Activated T-helper 9 cell treated with anti-CD3 and anti-CD28 coated beads, Interleukin-2, amount 50 U/mL, for 16 hours (primary cell): Measurements from ENCODE around the gene RPN1.

Experiments used
- DNase-seq: peaks from one replicate; pipeline ENCODE4 v3.0.0-alpha.2; 2020; ENCODE audit warnings: low read depth

The RPN1 gene

DNA sequence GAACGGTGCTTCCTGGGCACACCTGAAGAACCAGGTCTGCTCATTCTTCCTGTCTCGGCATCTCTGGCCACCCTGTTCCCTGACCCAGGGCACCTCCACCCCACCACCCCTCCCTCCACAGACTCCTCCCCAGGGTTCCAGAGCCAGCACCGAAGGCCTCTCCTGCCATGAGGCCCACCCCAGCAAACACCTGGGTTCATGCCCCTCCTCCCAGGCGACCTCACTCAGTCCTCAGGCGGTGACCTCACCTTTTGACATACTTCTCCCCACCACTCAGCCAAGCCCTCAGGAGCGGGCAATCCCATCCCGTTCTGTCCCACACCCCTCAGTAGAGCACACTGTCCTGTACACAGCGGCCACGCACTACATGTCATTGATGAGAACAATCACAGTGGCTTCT is 72.3 kb downstream of the RPN1 start:
- no peak for DNase-seq

GRCh38 chr3:128577711-128578110 is 72.9 kb downstream of the RPN1 start:
- DNase-seq: no peak

GRCh38 chr3:128576290-128576689 is 74.3 kb downstream of the RPN1 start:
- no peak for DNase-seq

DNA sequence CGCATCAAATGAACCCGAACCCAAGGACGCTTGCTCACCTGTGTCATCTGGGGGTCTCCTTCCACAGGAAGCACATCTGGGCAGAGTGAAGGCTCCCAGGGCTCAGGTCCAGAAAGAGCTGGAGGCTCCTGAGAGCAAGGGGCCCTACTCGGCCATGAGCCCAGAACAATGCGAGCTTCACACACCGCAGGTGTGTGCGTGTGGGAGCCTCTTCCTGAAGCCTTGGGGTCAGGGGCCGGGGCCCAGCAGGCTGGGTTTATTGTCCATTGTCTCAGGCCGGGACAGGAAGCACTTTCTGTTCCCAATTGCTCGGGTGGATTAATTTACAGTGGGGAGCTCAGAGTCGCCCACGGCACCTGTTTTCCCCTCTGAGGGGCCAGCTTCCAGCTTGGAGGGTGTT is 74.8 kb downstream of the RPN1 start:
- no peak for DNase-seq

GRCh38 chr3:128573707-128574162 is 76.9 kb downstream of the RPN1 start:
- DNase-seq: no peak

- no peak for DNase-seq
These were observed 77.5 kb downstream of the RPN1 start for GRCh38 chr3:128573160-128573559.

DNA sequence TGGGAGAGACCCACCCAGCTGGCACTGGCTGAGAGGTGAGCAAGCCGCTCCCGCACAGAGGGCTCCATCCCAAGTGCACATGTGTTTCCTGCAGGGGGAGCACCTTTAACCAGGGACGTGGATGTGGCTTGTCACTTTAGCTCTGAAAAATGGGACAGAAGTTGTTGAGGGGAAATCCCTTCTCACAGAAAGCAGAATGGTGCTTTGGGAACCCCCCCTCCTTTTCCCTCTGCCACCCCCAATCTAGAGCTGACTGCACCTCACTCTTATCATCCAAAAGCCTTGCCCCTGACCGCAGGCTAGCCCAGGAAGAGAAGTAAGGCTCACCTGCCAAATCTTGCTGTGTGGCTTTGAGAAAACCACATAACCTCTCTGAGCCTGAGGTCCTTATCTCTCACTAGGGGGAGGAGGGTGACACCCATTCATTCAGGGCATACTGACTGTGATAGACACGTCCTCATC is 77.9 kb downstream of the RPN1 start:
- no peak for DNase-seq

DNA sequence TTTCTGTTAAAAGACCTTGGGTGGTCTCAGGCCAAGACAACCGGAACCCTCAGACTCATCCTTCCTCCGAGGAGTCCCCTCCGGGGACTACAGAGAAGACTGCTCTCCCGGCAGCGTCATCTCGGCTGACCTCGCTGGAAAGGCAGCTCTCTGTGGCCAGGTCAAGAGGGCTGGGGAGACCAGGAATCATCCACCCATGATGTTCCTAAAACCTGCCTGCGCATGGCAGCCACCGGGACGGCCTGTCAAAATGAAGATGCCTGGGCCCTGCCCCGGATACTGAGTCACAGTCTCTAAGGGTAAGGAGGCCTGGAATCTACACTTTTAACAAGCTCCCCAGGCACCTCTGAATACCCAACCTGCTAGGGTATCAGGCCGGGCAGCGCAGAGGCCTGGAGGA is 78.6 kb downstream of the RPN1 start:
- no peak for DNase-seq
